ENCODE measurements around the gene ABL2.

DNA sequence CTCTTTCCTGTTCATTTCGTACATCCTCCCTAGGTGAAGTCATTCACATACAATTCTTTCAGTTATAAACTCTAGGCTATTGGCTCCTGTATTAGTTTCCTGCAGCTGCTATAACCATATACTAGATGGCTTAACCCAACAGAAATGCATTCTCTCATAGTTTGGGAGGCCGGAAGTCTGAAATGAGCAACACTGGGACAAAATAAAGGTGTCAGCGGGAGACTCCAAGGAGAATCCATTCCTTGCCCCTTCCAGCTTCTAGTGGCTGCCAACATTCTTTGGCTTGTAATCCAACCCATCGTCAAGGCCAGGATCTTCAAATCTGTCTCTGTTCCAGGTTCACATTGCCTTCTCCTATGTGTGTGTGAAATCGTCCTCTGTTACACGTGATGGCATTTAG, 76.3 kb downstream of the ABL2 start:
- no peak for TF ChIP-seq POLR2A (IDR thresholded peaks at IDR 0.05; ENCODE audit: low read length)
- TF ChIP-seq GATA1 (IDR thresholded peaks at IDR 0.05; ENCODE audit: low read depth, low read length), result no peak

Measured in erythroblast (primary cell).